CD1c-positive myeloid dendritic cell (primary cell): Measurements from ENCODE around the gene THOC2.
"Not testable (repeated sequence)": the region's sequence is repeated elsewhere in the genome, so short reads cannot be mapped to it uniquely, and the experiment has no call there.

Source experiments
- DNase-seq: peaks from one replicate; pipeline ENCODE4 v3.0.0-alpha.2; 2016; ENCODE audit errors: extremely low spot score

The THOC2 gene

DNA sequence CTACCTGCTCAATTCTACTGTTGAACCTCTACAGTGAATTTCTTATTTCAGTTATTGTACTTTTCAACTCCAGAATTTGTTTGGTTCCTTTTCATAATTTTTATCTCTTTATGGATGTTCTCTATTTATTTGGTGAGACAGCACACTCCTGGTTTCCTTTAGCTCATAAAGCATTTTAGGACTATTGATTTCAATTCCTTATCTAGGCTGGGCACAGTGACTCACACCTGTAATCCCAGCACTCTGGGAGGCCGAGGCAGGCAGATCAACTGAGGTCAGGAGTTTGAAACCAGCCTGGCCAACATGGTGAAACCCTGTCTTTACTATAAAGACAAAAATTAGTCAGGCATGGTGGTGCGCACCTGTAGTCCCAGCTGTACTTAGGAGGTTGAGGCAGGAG lies 57.7 kb downstream of the THOC2 start:
- no peak for DNase-seq

- no peak for DNase-seq
Observed at GRCh38 chrX:123673813-123674212, 59.0 kb downstream of the THOC2 start.

- no peak for DNase-seq
Observed at GRCh38 chrX:123665197-123665596, 67.7 kb downstream of the THOC2 start.

- DNase-seq = not testable (repeated sequence)
Observed at GRCh38 chrX:123664467-123665167, 68.2 kb downstream of the THOC2 start.

GRCh38 chrX:123663720-123664119 lies 69.1 kb downstream of the THOC2 start:
- DNase-seq = not testable (repeated sequence)

- not testable (repeated sequence) for DNase-seq
Observed at GRCh38 chrX:123656507-123656906, 76.3 kb downstream of the THOC2 start.

- not testable (repeated sequence) for DNase-seq
Observed at GRCh38 chrX:123648811-123649181, 84.1 kb downstream of the THOC2 start.

DNA sequence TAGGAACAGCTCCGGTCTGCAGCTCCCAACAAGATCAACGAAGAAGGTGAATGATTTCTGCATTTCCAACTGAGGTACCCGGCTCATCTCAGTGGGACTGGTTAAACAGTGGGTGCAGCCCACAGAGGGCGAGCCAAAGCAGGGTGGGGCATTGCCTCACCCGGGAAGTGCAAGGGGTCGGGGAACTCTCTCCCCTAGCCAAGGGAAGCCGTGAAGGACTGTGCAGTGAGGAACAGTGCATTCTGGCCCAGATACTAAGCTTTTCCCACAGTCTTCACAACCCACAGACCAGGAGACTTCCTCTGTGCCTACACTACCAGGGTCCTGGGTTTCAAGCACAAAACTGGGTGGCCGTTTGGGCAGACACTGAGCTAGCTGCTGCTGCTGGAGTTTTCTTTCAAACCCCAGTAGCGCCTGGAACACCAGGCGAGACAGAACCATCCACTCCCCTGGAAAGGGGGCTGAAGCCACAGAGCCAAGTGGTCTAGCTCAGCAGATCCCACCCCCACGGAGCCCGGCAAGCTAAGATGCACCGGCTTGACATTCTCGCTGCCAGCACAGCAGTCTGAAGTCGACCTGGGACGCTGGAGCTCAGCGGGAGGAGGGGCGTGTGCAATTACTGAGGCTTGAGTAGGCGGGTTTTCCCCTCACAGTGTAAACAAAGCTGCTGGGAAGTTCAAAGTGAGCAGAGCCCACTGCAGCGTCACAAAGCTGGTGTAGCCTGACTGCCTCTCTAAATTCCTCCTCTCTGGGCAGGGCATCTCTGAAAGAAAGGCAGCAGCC lies 84.6 kb downstream of the THOC2 start:
- no peak for DNase-seq

DNA sequence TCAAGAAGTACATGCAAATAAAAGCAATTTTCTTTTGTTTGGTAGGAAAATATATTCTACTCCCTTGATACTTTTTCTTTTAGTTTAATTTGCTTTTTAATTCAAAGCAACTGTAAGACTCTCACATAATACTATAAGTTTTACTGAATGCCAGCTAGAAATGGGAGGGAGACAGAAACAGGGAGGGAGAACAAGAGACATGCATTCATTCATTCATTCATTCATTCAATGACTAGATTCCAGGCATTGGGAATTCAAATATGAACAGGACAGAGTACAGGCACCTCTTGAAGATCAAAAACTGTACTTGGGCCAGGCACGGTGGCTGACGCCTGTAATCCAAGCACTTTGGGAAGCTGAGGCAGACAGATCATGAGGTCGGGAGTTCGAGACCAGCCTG lies 85.6 kb downstream of the THOC2 start:
- DNase-seq = no peak

GRCh38 chrX:123629502-123629901 lies 103.3 kb downstream of the THOC2 start:
- no peak for DNase-seq

GRCh38 chrX:123626962-123627361 lies 105.9 kb downstream of the THOC2 start:
- no peak for DNase-seq

GRCh38 chrX:123625952-123626351 lies 106.9 kb downstream of the THOC2 start:
- no peak for DNase-seq

DNA sequence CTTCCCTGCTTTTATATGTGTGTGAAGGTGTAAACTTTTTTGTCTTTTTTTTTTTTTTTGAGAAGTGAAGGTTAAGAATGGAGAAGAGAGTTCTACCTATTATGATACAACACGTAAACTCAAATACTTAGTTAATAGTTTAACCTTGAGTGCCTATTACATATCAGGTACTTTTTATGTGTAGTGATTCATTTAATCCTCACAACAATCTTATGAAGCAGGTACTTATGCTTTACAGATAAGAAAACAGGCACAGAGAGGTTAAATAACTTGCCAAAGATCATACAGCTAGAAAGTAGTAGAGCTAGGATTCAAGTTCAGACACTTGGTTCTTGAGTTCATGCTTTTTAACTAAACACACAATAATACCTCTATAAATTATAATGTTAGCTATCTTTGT lies 107.4 kb downstream of the THOC2 start:
- no peak for DNase-seq

GRCh38 chrX:123617007-123617406 lies 115.8 kb downstream of the THOC2 start:
- no peak for DNase-seq

- DNase-seq = no peak
Observed at GRCh38 chrX:123610915-123611314, 121.9 kb downstream of the THOC2 start.

GRCh38 chrX:123607806-123608205 lies 125.0 kb downstream of the THOC2 start:
- no peak for DNase-seq

DNA sequence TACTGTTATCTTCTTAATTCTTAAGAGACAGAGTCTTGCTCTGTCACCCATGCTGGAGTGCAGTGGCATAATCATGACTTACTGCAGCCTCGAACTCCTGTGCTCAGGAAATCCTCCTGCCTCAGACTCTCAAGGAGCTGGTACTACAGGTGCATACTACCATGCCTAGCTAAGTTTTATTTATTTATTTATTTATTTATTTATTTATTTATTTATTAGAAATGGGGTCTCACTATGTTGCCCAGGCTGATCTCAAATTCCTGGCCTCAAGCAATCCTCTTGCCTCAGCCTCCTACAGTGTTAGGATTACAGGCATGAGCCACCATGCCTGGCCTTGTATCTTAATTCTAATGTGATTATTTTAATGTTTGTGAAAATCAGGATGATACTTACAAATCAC lies 125.6 kb downstream of the THOC2 start:
- no peak for DNase-seq

DNA sequence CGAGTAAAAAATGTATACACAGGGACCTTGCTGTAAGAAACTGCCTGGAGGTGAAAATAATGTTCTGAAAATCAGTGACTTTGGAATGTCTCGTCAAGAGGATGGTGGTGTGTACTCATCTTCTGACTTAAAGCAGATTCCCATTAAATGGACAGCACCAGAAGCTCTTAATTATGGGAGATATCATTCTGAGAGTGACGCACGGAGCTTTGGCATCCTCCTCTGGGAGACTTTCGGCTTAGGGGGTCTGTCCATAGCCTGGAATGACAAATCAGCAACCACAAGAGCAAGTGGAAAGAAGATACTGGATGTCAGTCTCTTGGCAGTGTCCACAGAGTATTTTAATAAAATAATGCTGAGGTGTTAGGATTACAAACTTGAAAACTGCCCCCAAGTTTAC lies 129.4 kb downstream of the THOC2 start:
- no peak for DNase-seq

GRCh38 chrX:123601437-123601836 lies 131.4 kb downstream of the THOC2 start:
- no peak for DNase-seq

DNA sequence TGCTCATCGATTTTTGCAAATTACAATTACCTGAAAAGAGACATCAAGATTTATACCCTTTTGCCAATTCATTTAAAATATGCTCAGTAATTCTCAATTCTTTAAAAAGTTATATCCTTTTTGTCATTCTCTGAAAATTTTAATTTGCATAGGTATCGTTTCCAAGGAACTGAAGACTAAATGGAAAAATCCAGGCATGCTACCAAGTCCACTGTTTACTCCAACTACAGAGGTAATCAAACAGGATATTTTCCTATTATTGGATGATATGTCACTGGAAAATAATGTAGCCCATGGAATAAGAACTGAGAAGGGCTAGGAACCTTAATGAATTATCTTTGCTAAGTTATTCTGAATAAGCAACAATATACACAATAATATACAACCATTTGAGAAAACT lies 132.7 kb downstream of the THOC2 start:
- DNase-seq = no peak

DNA sequence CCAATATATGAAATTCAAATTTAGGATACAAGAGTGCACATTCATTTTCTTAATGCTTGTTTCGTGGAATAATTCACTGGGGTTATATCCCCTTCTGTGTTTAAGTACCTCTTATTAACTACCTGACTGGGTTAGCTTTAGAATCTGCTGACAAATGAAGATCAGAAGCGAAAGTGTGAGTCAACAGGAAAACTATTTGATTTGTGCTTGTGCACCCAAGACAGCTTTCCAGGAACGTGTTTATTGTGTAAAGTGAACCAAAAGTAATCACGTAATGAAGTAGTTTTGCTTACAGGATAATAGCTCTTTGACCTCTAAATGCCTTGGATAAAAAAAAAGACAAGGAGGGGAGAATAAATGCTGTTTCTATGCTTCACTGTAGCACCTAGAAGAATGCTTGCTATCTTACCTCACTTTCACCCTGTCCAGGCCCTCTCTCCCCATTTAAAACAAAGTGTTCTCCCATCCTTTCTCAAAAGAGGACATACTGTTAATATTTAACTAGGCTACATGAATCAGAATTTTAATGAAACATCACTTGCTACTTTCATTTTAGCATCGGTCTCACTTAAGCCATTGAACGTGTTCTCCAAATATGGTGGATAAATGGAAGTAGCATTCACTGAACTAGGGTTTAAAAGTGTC lies 141.9 kb downstream of the THOC2 start:
- DNase-seq = no peak

DNA sequence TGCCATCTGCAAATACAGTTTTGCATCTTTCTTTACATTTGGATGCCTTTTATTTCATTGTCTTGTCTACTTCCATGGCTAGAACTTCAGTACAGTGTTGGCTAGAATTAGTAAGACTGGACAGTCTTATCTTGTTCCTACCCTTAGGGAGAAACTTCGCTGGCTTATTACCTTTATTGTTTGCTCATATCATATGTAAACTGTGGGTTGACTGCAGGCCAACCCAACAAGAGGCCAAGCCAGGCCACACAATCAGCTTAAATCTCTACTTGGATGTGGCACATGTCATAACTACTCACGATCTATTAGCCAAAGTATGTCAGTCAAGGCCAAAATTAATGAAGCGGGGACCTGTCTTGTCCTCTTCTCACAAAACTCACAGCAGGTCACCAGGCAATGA lies 144.1 kb downstream of the THOC2 start:
- DNase-seq = no peak

DNA sequence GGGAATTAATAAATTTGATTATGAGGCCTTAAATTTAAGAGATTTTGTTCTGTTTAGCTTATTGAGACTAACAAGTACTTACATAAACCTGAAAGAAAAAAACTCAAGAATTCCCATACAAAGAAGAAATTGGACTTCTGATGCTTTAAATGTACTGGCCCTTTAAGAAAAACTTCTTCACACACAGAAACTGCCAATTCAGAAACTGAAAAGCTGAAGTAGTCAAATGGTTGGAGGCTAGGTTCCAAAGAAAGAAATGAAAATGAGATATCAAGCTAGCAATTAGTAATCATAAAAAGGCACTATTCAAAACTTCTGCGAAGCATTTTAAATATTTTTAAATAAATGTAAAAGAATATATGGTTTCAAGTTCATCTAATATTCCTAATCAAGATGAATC lies 151.3 kb downstream of the THOC2 start:
- DNase-seq = no peak
